ENCODE measurements around the gene MCF2L. TPM values are rescaled to one million over a fixed set of nuclear protein-coding genes. Genes with fewer than 3 reads are reported as not detected.

The MCF2L gene
- total RNA-seq, 2 donors from 2014 or later, result 47.6 to 64.7 TPM

GRCh38 chr13:113113846-113114271 is 144.8 kb downstream of the MCF2L start:
- WGBS, result 96% methylated on average over 8 of the region's 8 CpGs
- no peak for DNase-seq (ENCODE audit: low spot score)
- no peak overlapping the region for H3K27ac ChIP-seq
- no peak overlapping the region for H3K4me3 ChIP-seq
- intact Hi-C loops (cut with DNase I), result no loop called here
- H3K4me1 ChIP-seq (replicated peaks), result no peaks in the 10 kb centered on the region
- H3K9me3 ChIP-seq, result no peaks in the 10 kb centered on the region
- TF ChIP-seq POLR2AphosphoS5 (IDR thresholded peaks at IDR 0.05), result no peak
- TF ChIP-seq, protein P1, sequence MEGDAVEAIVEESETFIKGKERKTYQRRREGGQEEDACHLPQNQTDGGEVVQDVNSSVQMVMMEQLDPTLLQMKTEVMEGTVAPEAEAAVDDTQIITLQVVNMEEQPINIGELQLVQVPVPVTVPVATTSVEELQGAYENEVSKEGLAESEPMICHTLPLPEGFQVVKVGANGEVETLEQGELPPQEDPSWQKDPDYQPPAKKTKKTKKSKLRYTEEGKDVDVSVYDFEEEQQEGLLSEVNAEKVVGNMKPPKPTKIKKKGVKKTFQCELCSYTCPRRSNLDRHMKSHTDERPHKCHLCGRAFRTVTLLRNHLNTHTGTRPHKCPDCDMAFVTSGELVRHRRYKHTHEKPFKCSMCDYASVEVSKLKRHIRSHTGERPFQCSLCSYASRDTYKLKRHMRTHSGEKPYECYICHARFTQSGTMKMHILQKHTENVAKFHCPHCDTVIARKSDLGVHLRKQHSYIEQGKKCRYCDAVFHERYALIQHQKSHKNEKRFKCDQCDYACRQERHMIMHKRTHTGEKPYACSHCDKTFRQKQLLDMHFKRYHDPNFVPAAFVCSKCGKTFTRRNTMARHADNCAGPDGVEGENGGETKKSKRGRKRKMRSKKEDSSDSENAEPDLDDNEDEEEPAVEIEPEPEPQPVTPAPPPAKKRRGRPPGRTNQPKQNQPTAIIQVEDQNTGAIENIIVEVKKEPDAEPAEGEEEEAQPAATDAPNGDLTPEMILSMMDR (IDR thresholded peaks at IDR 0.05), result no peak
- no peak for TF ChIP-seq POLR2A (IDR thresholded peaks at IDR 0.05)
- H3K36me3 ChIP-seq, result no peaks in the 10 kb centered on the region
- peaks cover 2% of the 10 kb centered on the region for H3K27me3 ChIP-seq (replicated peaks; ENCODE audit: insufficient read depth)

GRCh38 chr13:113114511-113115362 is 145.7 kb downstream of the MCF2L start:
- no peak overlapping the region for H3K27ac ChIP-seq
- intact Hi-C loops (cut with DNase I), result no loop called here
- peaks cover 2% of the 10 kb centered on the region for H3K27me3 ChIP-seq (replicated peaks; ENCODE audit: insufficient read depth)
- TF ChIP-seq POLR2A (IDR thresholded peaks at IDR 0.05), result no peak
- TF ChIP-seq, protein P1 (IDR thresholded peaks at IDR 0.05), result no peak
- TF ChIP-seq POLR2AphosphoS5 (IDR thresholded peaks at IDR 0.05), result no peak
- no peaks in the 10 kb centered on the region for H3K4me1 ChIP-seq (replicated peaks)
- no peaks in the 10 kb centered on the region for H3K9me3 ChIP-seq
- no peaks in the 10 kb centered on the region for H3K36me3 ChIP-seq
- 92% methylated on average over 17 of the region's 17 CpGs for whole genome bisulfite sequencing
- no peak for DNase-seq (ENCODE audit: low spot score)
- no peak overlapping the region for H3K4me3 ChIP-seq

- WGBS, result 88% methylated on average over 21 of the region's 21 CpGs
- no peak for DNase-seq (ENCODE audit: low spot score)
- Histone ChIP-seq H3K4me1 (replicated peaks) (no peaks in the 10 kb centered on the region), H3K27ac (no peak overlapping the region), H3K36me3 (no peaks in the 10 kb centered on the region), H3K4me3 (no peak overlapping the region), H3K9me3 (no peaks in the 10 kb centered on the region), H3K27me3 (replicated peaks; ENCODE audit: insufficient read depth) (peaks cover 2% of the 10 kb centered on the region)
- TF ChIP-seq POLR2AphosphoS5 (IDR thresholded peaks at IDR 0.05), result no peak
- no peak for TF ChIP-seq POLR2A (IDR thresholded peaks at IDR 0.05)
- TF ChIP-seq, protein P1 (IDR thresholded peaks at IDR 0.05), result no peak
- intact Hi-C loops (cut with DNase I), result no loop called here
These were observed 146.6 kb downstream of the MCF2L start for GRCh38 chr13:113115363-113116205.

GRCh38 chr13:113116206-113116800 is 147.3 kb downstream of the MCF2L start:
- Histone ChIP-seq H3K4me1 (replicated peaks) (no peaks in the 10 kb centered on the region), H3K27ac (no peak overlapping the region), H3K27me3 (replicated peaks; ENCODE audit: insufficient read depth) (no peaks in the 10 kb centered on the region), H3K36me3 (no peaks in the 10 kb centered on the region), H3K9me3 (no peaks in the 10 kb centered on the region), H3K4me3 (no peak overlapping the region)
- no peak for DNase-seq (ENCODE audit: low spot score)
- intact Hi-C loops (cut with DNase I), result no loop called here
- TF ChIP-seq POLR2AphosphoS5 (IDR thresholded peaks at IDR 0.05) (no peak), POLR2A (IDR thresholded peaks at IDR 0.05) (no peak)
- TF ChIP-seq, protein P1 (IDR thresholded peaks at IDR 0.05), result no peak
- WGBS, result 91% methylated on average over 9 of the region's 10 CpGs
